ENCODE measurements around the gene CD82.

Gene CD82

GRCh38 chr11:44611687-44612434 is 46.4 kb downstream of the CD82 start:
- TF ChIP-seq CTCF (IDR thresholded peaks at IDR 0.05; ENCODE audit: control insufficient read depth, insufficient read depth, low read depth, low read length, missing control alignments), result no peak
- H3K4me3 ChIP-seq (ENCODE audit: control insufficient read depth, low read depth, low read length), result no peak overlapping the region
- no peak for DNase-seq (ENCODE audit: low read depth)

GRCh38 chr11:44613153-44613552 is 47.7 kb downstream of the CD82 start:
- H3K4me3 ChIP-seq (ENCODE audit: control insufficient read depth, low read depth, low read length), result no peak overlapping the region
- DNase-seq (ENCODE audit: low read depth), result no peak
- no peak for TF ChIP-seq CTCF (IDR thresholded peaks at IDR 0.05; ENCODE audit: control insufficient read depth, insufficient read depth, low read depth, low read length, missing control alignments)

GRCh38 chr11:44614281-44614775 is 48.9 kb downstream of the CD82 start:
- DNase-seq (ENCODE audit: low read depth), result no peak

GRCh38 chr11:44615041-44615755 is 49.7 kb downstream of the CD82 start:
- TF ChIP-seq CTCF (IDR thresholded peaks at IDR 0.05; ENCODE audit: control insufficient read depth, insufficient read depth, low read depth, low read length, missing control alignments), result no peak
- DNase-seq (ENCODE audit: low read depth), result no peak
- no peak overlapping the region for H3K4me3 ChIP-seq (ENCODE audit: control insufficient read depth, low read depth, low read length)

More at GRCh38 chr11:44614281-44614775, 48.9 kb downstream of the CD82 start:
- H3K4me3 ChIP-seq (ENCODE audit: control insufficient read depth, low read depth, low read length), result no peak overlapping the region
- no peak for TF ChIP-seq CTCF (IDR thresholded peaks at IDR 0.05; ENCODE audit: control insufficient read depth, insufficient read depth, low read depth, low read length, missing control alignments)

- H3K4me3 ChIP-seq (ENCODE audit: control insufficient read depth, low read depth, low read length), result no peak overlapping the region
- DNase-seq (ENCODE audit: low read depth), result no peak
- TF ChIP-seq CTCF (IDR thresholded peaks at IDR 0.05; ENCODE audit: control insufficient read depth, insufficient read depth, low read depth, low read length, missing control alignments), result no peak
Measured at GRCh38 chr11:44615913-44616791, 50.7 kb downstream of the CD82 start.
